Left ventricle myocardium inferior (tissue), 1 donor: ENCODE results near the gene PIGB. TPM values are rescaled to one million over a fixed set of nuclear protein-coding genes. Genes with fewer than 3 reads are reported as not detected.

Experiments used
- DNase-seq: peaks from one replicate; pipeline ENCODE4 v3.0.0-alpha.2; 2020
- H3K27ac ChIP-seq: fragments of 200-600 bp; replicated peaks from 2 replicates; pipeline ENCODE4 v1.8.0; 2021
- H3K27me3 ChIP-seq: fragments of 200-600 bp; 2 replicates; pipeline ENCODE4 v1.8.0; 2021; ENCODE audit warnings: low read depth
- H3K36me3 ChIP-seq: fragments of 200-600 bp; 2 replicates; pipeline ENCODE4 v1.8.0; 2021
- H3K4me1 ChIP-seq: fragments of 200-600 bp; 2 replicates; pipeline ENCODE4 v1.8.0; 2021
- H3K4me3 ChIP-seq: fragments of 200-600 bp; 2 replicates; pipeline ENCODE4 v1.8.0; 2021; ENCODE audit warnings: mild to moderate bottlenecking, moderate library complexity
- H3K9me3 ChIP-seq: fragments of 200-600 bp; replicated peaks from 2 replicates; pipeline ENCODE4 v1.8.0; 2021
- CTCF ChIP-seq: fragments of 200-600 bp; IDR thresholded peaks from 2 replicates; pipeline ENCODE4 v1.8.0; 2021; ENCODE audit warnings: antibody characterized with exemption, mild to moderate bottlenecking, borderline replicate concordance
- intact Hi-C: fragments of 100-400 bp; cut with micrococcal nuclease; formaldehyde crosslinking; loops from one replicate; pipeline ENCODE4 v1.11.0; 2022
- long read RNA-seq: library from polyadenylated mRNA; unstranded; transcript quantifications from one replicate; pipeline ENCODE4 v2.0.0, GENCODE V29; 2021
- total RNA-seq: library from RNA; stranded (reverse); fragmentation: NEBNext Ultra II Directional; extraction: Animal tissue kit (Norgen Biotek cat#: 25700); gene quantifications from one replicate; pipeline ENCODE4 v1.2.1, GENCODE V29; 2021
- donor health status: DM: no; HTN: yes; CAD: no; lungs with severe emphysema.

PIGB gene
- 2.8 TPM for total RNA-seq
- long read RNA-seq, partial matches to known transcripts: 0 of 3 reads
- long read RNA-seq, other reads (novel, unspliced or antisense): 1 of 3 reads

- no peaks in the 10 kb centered on the region for H3K27me3 ChIP-seq
- H3K4me1 ChIP-seq: peaks cover 50% of the 10 kb centered on the region
- intact Hi-C loops: no loop called here
- peak; percentile 34 for TF ChIP-seq CTCF
- H3K4me3 ChIP-seq: peak within 1 kb of the TSS; percentile 80
- H3K9me3 ChIP-seq: no peaks in the 10 kb centered on the region
- DNase-seq: peak; percentile 85
- H3K27ac ChIP-seq: peak within 1 kb of the TSS; percentile 88
- H3K36me3 ChIP-seq: peaks cover 2% of the 10 kb centered on the region
These were observed at the start of gene PIGB, which contains the start of gene PIGBOS1 for GRCh38 chr15:55318588-55319494. PIGB (plus strand) TSS chr15:55319222; CDS start chr15:55319251, 29 bp downstream. PIGBOS1 (minus strand) TSS chr15:55319123; CDS start chr15:55317792, 1,331 bp downstream.

- H3K27me3 ChIP-seq: no peaks in the 10 kb centered on the region
- no peaks in the 10 kb centered on the region for H3K4me1 ChIP-seq
- TF ChIP-seq CTCF: no peak
- no peak overlapping the region for H3K27ac ChIP-seq
- intact Hi-C loops: no loop called here
- no peak overlapping the region for H3K4me3 ChIP-seq
- no peak for DNase-seq
- no peaks in the 10 kb centered on the region for H3K9me3 ChIP-seq
- no peaks in the 10 kb centered on the region for H3K36me3 ChIP-seq
These were observed 48.7 kb upstream of the PIGB start for GRCh38 chr15:55270291-55270690.

- no peak overlapping the region for H3K4me3 ChIP-seq
- intact Hi-C loops: no loop called here
- H3K36me3 ChIP-seq: no peaks in the 10 kb centered on the region
- no peaks in the 10 kb centered on the region for H3K9me3 ChIP-seq
- H3K4me1 ChIP-seq: no peaks in the 10 kb centered on the region
- no peak for TF ChIP-seq CTCF
- no peak for DNase-seq
- no peaks in the 10 kb centered on the region for H3K27me3 ChIP-seq
- no peak overlapping the region for H3K27ac ChIP-seq
These were observed 42.7 kb upstream of the PIGB start for GRCh38 chr15:55276324-55276723.

- Histone ChIP-seq H3K9me3 (no peaks in the 10 kb centered on the region), H3K4me3 (no peak overlapping the region), H3K4me1 (no peaks in the 10 kb centered on the region), H3K36me3 (no peaks in the 10 kb centered on the region), H3K27me3 (no peaks in the 10 kb centered on the region), H3K27ac (no peak overlapping the region)
- intact Hi-C loops: no loop called here
- no peak for DNase-seq
- no peak for TF ChIP-seq CTCF
These were observed 41.9 kb upstream of the PIGB start for GRCh38 chr15:55277116-55277564.

GRCh38 chr15:55277715-55278114 is 41.3 kb upstream of the PIGB start:
- no peak overlapping the region for H3K4me3 ChIP-seq
- H3K27me3 ChIP-seq: no peaks in the 10 kb centered on the region
- no peaks in the 10 kb centered on the region for H3K36me3 ChIP-seq
- no peak overlapping the region for H3K27ac ChIP-seq
- H3K4me1 ChIP-seq: no peaks in the 10 kb centered on the region
- no peaks in the 10 kb centered on the region for H3K9me3 ChIP-seq
- TF ChIP-seq CTCF: no peak
- no peak for DNase-seq
- intact Hi-C loops: no loop called here
